Activated CD4-positive, alpha-beta T cell treated with anti-CD3 and anti-CD28 coated beads, Interleukin-2, amount 10 ng/mL, durations not matched to agents 7 days and 5 days (primary cell): Measurements from ENCODE around the gene MTUS2. TPM values are rescaled to one million over a fixed set of nuclear protein-coding genes. Genes with fewer than 3 reads are reported as not detected.
A peak's percentile ranks its signal among the peaks of the same experiment; 100 is the strongest.

Source experiments
- CTCF ChIA-PET: fragments of 350-600 bp; sonication (Branson Sonifier 250); formaldehyde crosslinking; loops from one replicate; lab custom pipeline; 2021; ENCODE audit warnings: antibody characterized with exemption; lab: Charles Lee
- POLR2A ChIA-PET: fragments of 350-600 bp; sonication (Branson Sonifier 250); formaldehyde crosslinking; loops from one replicate; lab custom pipeline; 2021; ENCODE audit warnings: antibody characterized with exemption; lab: Charles Lee
- DNase-seq: peaks from one replicate; pipeline ENCODE4 v3.0.0-alpha.2; 2020
- H3K27ac Mint-ChIP-seq: one replicate; pipeline ENCODE4 v1.8.0; 2021; ENCODE audit warnings: mild to moderate bottlenecking, moderate library complexity, mixed read lengths
- H3K27me3 Mint-ChIP-seq: one replicate; pipeline ENCODE4 v1.8.0; 2021; ENCODE audit warnings: mixed read lengths
- H3K36me3 Mint-ChIP-seq: one replicate; pipeline ENCODE4 v1.8.0; 2021; ENCODE audit warnings: low read depth, mixed read lengths
- H3K4me1 Mint-ChIP-seq: one replicate; pipeline ENCODE4 v1.8.0; 2021; ENCODE audit warnings: mixed read lengths
- H3K4me3 Mint-ChIP-seq: one replicate; pipeline ENCODE4 v1.8.0; 2021; ENCODE audit warnings: mild to moderate bottlenecking, moderate library complexity, mixed read lengths
- H3K9me3 Mint-ChIP-seq: one replicate; pipeline ENCODE4 v1.8.0; 2021; ENCODE audit warnings: mixed read lengths
- total RNA-seq, 2 experiments: library from RNA; stranded (reverse); gene quantifications; one replicate each; pipeline ENCODE4 v1.2.3, GENCODE V29; 2021

The MTUS2 gene
- total RNA-seq, 2 experiments from 2014 or later: not detected

DNA sequence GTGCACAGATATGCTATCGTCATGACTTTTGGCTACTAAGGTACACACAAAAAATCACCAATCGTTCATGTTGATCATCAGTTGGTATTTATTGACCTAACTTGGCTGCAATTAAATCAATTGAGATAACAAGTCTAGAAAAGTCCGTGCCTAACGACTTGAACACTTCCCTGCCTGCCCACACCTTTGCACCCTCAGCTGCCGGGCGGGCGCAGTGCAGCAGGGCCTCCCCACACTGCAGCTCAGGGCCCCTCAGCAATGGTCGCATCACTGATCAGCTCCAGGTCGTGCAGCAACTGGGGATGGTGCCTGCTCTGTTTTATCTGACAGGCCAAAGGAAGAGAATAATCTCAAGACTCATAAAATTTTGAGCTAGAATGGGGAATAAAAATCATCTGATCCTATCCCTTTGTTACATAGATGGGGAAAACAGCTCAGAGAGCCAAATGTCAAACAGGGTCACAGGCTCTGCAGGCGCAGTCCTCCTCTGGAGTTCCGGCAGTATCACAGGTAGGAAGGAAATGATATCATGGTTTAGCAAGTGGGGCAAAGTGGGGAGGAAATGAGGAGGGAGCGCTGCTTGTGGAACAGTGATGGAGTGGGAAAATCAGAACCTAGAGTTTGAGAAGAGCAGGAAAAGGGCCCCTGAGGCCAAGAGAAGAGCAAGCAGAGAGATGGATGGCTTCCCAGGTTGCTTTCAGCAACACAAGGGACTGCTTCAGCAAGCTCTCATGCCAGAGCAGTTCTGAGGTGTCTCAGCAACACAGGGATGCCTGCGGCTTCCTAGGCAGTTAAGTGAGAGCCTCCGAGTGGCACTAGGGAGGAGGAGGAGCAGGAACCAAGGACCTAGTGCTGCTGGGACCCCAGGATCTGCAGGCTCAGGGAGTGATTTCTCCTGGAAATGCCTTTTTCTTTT lies 717.9 kb downstream of the MTUS2 start:
- H3K27ac Mint-ChIP-seq: peak overlapping the region; percentile 3
- no peak for DNase-seq
- H3K36me3 Mint-ChIP-seq: peaks cover 25% of the 10 kb centered on the region
- H3K27me3 Mint-ChIP-seq: no peaks in the 10 kb centered on the region
- CTCF ChIA-PET: interaction anchor here (1.6 kb wide), 1 partner anchor 41 kb away, joined by 3 read pairs; no protein-coding TSS in a partner anchor
- POLR2A ChIA-PET: no interaction called here
- H3K9me3 Mint-ChIP-seq: no peaks in the 10 kb centered on the region
- H3K4me3 Mint-ChIP-seq: no peak overlapping the region
- peaks cover 24% of the 10 kb centered on the region for H3K4me1 Mint-ChIP-seq

DNA sequence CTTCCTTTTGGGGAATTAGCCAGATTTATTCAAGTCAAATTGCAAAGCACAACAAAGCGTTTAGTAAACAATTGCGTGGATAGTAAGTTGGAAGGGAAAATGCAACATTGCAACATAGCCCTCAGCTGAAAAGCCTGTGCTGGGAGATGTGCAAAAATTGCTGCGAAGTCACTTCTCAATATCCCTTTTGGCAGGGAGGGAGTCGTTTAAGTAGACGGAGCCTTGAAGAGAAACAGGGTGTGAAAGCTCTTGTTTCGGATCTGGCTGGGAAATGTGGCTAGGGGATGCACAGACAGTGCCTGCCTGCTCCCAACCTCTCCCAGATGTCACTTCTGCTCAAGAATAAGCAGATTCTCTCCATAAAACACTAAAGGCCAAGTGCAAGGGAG lies 718.5 kb downstream of the MTUS2 start:
- H3K27me3 Mint-ChIP-seq: no peaks in the 10 kb centered on the region
- no peak overlapping the region for H3K27ac Mint-ChIP-seq
- peaks cover 26% of the 10 kb centered on the region for H3K4me1 Mint-ChIP-seq
- ChIA-PET CTCF (interaction anchor here (1.6 kb wide), 1 partner anchor 42 kb away, joined by 3 read pairs; no protein-coding TSS in a partner anchor), POLR2A (no interaction called here)
- DNase-seq: no peak
- H3K4me3 Mint-ChIP-seq: no peak overlapping the region
- no peaks in the 10 kb centered on the region for H3K9me3 Mint-ChIP-seq
- peaks cover 23% of the 10 kb centered on the region for H3K36me3 Mint-ChIP-seq

DNA sequence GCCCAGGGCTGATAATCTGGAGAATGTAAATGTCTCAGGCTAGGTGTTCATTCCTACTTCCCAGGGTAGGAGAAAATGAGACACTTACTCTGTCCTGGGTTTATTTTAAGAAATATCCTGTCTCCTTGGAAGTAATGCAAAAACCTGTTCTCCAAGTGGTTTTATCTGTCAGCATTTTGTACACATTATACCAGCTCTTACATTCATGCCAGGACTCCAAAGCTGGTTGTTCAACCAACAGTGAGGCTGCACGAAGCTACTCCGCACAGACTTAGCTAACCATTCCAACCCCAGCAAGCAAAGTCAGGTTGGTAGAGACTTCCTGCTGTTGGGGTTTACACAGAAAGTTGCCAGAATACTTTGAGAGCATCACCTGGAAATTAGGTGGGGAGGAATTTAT lies 719.7 kb downstream of the MTUS2 start:
- H3K36me3 Mint-ChIP-seq: peaks cover 18% of the 10 kb centered on the region
- no peaks in the 10 kb centered on the region for H3K27me3 Mint-ChIP-seq
- no peak overlapping the region for H3K27ac Mint-ChIP-seq
- ChIA-PET POLR2A (no interaction called here), CTCF (no interaction called here)
- no peaks in the 10 kb centered on the region for H3K9me3 Mint-ChIP-seq
- DNase-seq: no peak
- H3K4me1 Mint-ChIP-seq: peaks cover 30% of the 10 kb centered on the region
- no peak overlapping the region for H3K4me3 Mint-ChIP-seq

DNA sequence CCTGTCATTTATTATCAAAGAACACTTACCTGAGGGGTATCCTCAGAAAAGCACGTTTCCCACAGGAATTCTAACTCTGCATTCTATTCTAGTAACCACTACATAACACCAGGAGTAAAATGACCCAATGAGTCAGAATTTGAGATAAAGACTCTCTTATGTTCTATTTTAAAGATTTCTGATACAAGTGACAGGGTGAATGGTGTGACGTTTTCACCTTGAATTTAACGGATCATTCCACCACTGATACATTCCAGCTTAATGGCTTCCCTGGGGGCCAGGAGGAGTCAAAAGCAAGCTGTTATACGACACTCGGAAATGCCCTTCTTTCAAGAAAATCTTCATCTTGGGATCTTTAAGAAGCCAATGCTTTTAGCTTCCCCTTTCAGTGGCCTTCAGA lies 720.2 kb downstream of the MTUS2 start:
- Mint-ChIP-seq H3K4me1 (peaks cover 32% of the 10 kb centered on the region), H3K36me3 (peaks cover 18% of the 10 kb centered on the region), H3K9me3 (no peaks in the 10 kb centered on the region), H3K27me3 (no peaks in the 10 kb centered on the region), H3K27ac (no peak overlapping the region), H3K4me3 (no peak overlapping the region)
- CTCF ChIA-PET: no interaction called here
- POLR2A ChIA-PET: no interaction called here
- DNase-seq: no peak

DNA sequence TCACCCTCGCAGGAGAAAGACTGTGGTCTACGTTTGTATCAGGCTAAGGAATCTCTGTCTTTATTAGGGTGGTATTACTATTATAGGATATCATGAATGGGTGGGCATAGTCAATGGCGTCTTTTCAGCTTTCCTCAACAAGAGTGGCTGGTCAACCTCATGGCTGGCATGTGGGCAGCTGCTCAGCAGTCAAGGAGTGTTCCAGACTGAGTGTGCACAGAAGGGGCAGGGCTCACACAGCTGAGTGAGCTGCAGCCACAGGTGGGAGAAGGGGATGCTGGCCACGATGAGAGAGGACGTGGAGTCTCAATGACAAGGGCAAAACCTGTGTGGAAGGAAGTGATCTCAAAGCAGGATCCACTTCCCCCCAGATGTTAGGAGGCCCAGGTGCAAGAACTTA lies 720.7 kb downstream of the MTUS2 start:
- Mint-ChIP-seq H3K27ac (peak overlapping the region; percentile 69), H3K36me3 (peaks cover 15% of the 10 kb centered on the region), H3K9me3 (no peaks in the 10 kb centered on the region), H3K4me3 (no peak overlapping the region), H3K4me1 (peaks cover 33% of the 10 kb centered on the region), H3K27me3 (no peaks in the 10 kb centered on the region)
- DNase-seq: no peak
- CTCF ChIA-PET: no interaction called here
- POLR2A ChIA-PET: no interaction called here

DNA sequence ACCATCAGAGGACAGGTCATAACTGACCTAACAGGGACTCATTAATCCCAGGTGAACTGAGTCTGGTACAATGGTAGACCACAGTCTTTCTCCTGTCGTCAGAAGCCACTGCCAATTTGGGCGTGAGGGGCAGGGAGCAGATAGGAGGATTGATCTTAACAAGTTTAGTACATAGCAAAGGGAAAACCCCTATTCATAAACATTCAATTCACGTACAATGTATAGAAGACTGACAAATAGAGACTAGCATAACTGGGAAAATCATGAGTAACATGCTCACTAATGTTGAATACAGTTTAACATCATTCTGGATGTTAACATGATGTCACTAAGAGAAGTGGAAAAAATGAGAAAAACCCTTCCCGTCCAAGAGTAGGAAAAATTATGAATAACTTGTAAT lies 721.3 kb downstream of the MTUS2 start:
- ChIA-PET CTCF (no interaction called here), POLR2A (no interaction called here)
- Mint-ChIP-seq H3K9me3 (no peaks in the 10 kb centered on the region), H3K4me3 (no peak overlapping the region), H3K4me1 (peaks cover 34% of the 10 kb centered on the region), H3K27me3 (no peaks in the 10 kb centered on the region), H3K36me3 (peaks cover 10% of the 10 kb centered on the region), H3K27ac (no peak overlapping the region)
- DNase-seq: no peak

DNA sequence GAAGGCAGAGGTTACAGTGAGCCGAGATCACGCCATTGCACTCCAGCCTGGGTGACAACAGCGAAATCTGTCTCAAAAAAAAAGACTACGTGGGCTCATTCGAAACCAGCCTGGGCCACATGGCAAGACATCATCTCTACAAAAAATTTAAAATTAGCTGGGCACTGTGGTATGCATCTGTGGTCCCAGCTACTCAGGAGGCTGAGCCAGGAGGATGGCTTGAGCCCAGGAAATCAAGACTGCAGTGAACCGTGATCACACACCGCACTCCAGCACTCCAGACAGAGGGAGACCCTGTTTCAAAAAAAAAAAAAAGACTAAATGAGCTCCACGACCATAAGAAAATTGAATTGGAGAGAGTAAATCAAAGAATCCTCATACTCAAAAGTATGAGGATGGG lies 722.2 kb downstream of the MTUS2 start:
- Mint-ChIP-seq H3K27ac (no peak overlapping the region), H3K27me3 (no peaks in the 10 kb centered on the region), H3K36me3 (peaks cover 10% of the 10 kb centered on the region), H3K4me3 (no peak overlapping the region), H3K9me3 (no peaks in the 10 kb centered on the region), H3K4me1 (peaks cover 37% of the 10 kb centered on the region)
- ChIA-PET CTCF (interaction anchor here (0.7 kb wide), 2 partner anchors 641 to 1312 kb away, joined by 3 to 4 read pairs; no protein-coding TSS in a partner anchor), POLR2A (no interaction called here)
- DNase-seq: no peak

DNA sequence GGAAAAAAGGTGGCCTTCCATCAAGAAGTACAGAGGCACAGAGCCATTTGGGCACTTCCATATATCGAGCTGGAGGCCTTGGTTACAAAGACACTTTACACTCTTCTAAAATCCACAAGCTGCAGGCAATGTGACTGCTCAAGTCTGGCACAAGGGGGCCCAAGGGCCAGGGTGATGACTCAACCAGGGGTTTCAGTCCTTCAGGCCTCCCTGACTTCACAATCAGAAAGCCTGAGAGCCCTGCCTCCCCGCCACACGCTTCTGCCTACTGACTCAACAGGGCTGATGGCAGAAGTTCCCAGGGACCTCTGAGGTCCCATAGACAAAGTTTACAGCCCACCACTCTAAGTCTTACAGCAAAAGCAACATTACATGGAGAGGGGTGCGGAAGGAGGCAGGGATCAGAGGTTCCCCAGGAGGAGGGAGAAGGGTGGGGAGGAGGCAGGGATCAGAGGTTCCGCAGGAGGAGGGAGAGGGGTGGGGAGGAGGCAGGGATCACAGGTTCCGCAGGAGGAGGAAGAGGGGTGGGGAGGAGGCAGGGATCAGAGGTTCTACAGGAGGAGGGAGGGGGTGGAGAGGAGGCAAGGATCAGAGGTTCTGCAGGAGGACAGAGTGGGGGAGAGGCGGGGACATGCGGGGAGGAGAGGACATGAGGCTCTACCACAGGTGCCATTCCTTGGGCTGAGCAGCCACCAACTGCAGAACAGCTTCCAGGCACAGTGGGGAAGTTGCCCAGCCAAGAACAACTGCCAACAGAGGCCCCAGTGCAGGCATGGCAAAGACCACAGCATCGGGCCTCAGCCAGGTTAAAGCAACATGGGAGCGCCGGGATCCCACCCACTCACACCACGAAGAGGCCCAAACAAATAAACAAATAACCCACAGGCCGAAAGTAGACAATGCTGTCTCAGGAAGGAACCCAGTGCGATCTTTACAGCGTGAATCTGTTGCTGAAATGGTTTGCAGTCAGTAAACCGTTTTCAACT lies 723.4 kb downstream of the MTUS2 start:
- no peak for DNase-seq
- CTCF ChIA-PET: interaction anchor here (0.7 kb wide), 1 partner anchor 640 kb away, joined by 3 read pairs; no protein-coding TSS in a partner anchor
- no peaks in the 10 kb centered on the region for H3K27me3 Mint-ChIP-seq
- POLR2A ChIA-PET: no interaction called here
- peaks cover 13% of the 10 kb centered on the region for H3K36me3 Mint-ChIP-seq
- no peak overlapping the region for H3K27ac Mint-ChIP-seq
- H3K9me3 Mint-ChIP-seq: no peaks in the 10 kb centered on the region
- peaks cover 31% of the 10 kb centered on the region for H3K4me1 Mint-ChIP-seq
- H3K4me3 Mint-ChIP-seq: no peak overlapping the region

DNA sequence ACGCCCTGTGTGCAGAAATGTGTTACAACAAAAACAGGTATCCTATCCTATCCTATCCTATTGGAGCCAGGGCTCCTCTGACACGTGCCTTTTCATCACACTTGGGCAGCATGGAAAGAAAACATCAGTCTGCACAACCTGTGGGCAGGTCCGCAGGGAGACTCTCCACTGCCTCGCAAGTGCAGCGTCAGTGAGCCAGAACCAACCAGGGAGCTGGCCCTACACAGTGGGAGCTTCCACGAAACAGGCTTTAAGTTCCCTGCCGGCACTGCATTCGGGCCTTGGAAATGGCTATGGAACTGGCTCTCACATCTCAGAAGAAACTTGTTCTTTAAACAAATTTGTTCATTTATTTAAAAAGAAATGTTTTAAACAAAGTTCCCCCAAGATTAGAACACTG lies 725.8 kb downstream of the MTUS2 start:
- Mint-ChIP-seq H3K9me3 (no peaks in the 10 kb centered on the region), H3K4me1 (peaks cover 21% of the 10 kb centered on the region), H3K36me3 (peaks cover 21% of the 10 kb centered on the region), H3K4me3 (no peak overlapping the region), H3K27ac (peak overlapping the region; percentile 33), H3K27me3 (no peaks in the 10 kb centered on the region)
- DNase-seq: no peak
- ChIA-PET POLR2A (no interaction called here), CTCF (interaction anchor here (1.0 kb wide), 1 partner anchor 20 kb away, joined by 3 read pairs; no protein-coding TSS in a partner anchor)

DNA sequence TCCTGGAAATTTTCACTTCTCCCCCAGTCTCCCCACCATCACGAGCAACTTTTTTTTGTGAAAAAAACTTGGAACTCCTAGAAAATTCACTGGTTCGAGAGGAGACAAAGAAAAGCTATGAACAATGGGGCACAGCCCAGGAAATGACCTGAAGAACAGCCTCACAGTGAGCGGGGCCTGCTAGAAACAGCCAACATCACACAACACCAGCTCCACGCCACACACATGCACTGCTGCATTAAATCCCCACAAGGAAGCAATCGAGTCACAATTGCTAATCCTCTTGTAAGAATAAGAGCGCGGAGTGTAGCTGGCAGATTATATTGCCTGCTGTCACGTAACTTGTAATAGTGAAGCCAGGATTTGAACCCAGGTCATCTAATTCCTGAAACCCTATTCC lies 726.5 kb downstream of the MTUS2 start:
- no peak overlapping the region for H3K4me3 Mint-ChIP-seq
- H3K27ac Mint-ChIP-seq: peak overlapping the region; percentile 33
- no peaks in the 10 kb centered on the region for H3K9me3 Mint-ChIP-seq
- no peak for DNase-seq
- CTCF ChIA-PET: interaction anchor here (1.0 kb wide), 1 partner anchor 21 kb away, joined by 3 read pairs; no protein-coding TSS in a partner anchor
- H3K36me3 Mint-ChIP-seq: peaks cover 24% of the 10 kb centered on the region
- no peaks in the 10 kb centered on the region for H3K27me3 Mint-ChIP-seq
- POLR2A ChIA-PET: no interaction called here
- H3K4me1 Mint-ChIP-seq: peaks cover 15% of the 10 kb centered on the region

DNA sequence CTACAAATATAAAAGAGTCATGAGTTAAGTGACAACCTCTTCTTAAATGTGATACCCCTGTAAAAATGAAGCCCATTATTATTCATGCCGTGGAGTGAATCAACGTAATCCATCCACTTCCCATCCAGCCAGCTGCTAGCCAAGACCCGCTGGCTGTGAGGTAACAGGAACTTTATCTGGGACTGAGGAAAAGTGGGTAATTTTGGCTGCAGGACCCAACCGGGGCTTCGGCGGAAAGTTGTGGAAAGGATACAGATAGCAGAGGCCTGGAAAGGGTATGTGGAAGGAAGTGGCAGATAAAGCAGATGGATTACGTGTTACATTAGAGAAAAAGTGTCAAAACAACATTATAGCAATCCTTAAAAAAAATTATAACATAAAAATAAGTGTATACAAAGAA lies 727.0 kb downstream of the MTUS2 start:
- no peaks in the 10 kb centered on the region for H3K9me3 Mint-ChIP-seq
- DNase-seq: no peak
- H3K4me3 Mint-ChIP-seq: no peak overlapping the region
- H3K36me3 Mint-ChIP-seq: peaks cover 28% of the 10 kb centered on the region
- H3K4me1 Mint-ChIP-seq: peaks cover 15% of the 10 kb centered on the region
- CTCF ChIA-PET: interaction anchor here (1.0 kb wide), 1 partner anchor 21 kb away, joined by 3 read pairs; no protein-coding TSS in a partner anchor
- POLR2A ChIA-PET: no interaction called here
- no peaks in the 10 kb centered on the region for H3K27me3 Mint-ChIP-seq
- no peak overlapping the region for H3K27ac Mint-ChIP-seq

DNA sequence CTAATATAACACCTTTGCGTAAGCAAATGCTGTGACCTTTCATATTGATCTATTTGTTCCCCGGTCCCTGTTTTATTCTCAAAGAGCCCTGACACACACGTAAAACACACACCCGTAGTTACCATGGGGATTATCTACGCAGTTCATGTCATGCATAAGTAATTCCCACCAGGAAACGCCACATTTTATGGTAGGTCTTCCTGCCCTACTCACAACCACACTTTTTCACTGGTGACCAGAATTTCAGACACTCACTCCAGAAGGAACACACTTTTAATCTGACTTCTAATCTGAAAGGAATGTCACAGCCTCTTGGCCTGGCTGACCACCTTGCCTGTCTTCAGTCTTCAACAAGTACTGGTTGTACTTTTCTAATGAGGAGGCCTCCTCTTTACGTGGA lies 728.6 kb downstream of the MTUS2 start:
- Mint-ChIP-seq H3K27ac (peak overlapping the region; percentile 52), H3K4me1 (peaks cover 11% of the 10 kb centered on the region), H3K4me3 (no peak overlapping the region), H3K27me3 (no peaks in the 10 kb centered on the region), H3K9me3 (no peaks in the 10 kb centered on the region), H3K36me3 (peaks cover 39% of the 10 kb centered on the region)
- ChIA-PET POLR2A (no interaction called here), CTCF (interaction anchor here (0.8 kb wide), 1 partner anchor 29 kb away, joined by 3 read pairs; no protein-coding TSS in a partner anchor)
- DNase-seq: no peak
